ENCODE measurements around the gene JSRP1. TPM values are rescaled to one million over a fixed set of nuclear protein-coding genes. Genes with fewer than 3 reads are reported as not detected.

Gene JSRP1
- total and polyA plus RNA-seq, 7 donors: 0.36 to 1.6 (median 1.0) TPM; not detected in 4

- Histone ChIP-seq H3K27me3 (no peaks in the 10 kb centered on the region), H3K27ac (peak overlapping the region; percentile 97 to 99 (median 98)), H3K4me3 (peak overlapping the region; percentile 62 to 99 (median 76)), H3K36me3 (peaks cover 0 to 29% (median 8%) of the 10 kb centered on the region in 4 donors), H3K9me3 (no peaks in the 10 kb centered on the region), H3K4me1 (peaks cover 0 to 63% (median 57%) of the 10 kb centered on the region in 4 donors)
- TF ChIP-seq, protein P1, sequence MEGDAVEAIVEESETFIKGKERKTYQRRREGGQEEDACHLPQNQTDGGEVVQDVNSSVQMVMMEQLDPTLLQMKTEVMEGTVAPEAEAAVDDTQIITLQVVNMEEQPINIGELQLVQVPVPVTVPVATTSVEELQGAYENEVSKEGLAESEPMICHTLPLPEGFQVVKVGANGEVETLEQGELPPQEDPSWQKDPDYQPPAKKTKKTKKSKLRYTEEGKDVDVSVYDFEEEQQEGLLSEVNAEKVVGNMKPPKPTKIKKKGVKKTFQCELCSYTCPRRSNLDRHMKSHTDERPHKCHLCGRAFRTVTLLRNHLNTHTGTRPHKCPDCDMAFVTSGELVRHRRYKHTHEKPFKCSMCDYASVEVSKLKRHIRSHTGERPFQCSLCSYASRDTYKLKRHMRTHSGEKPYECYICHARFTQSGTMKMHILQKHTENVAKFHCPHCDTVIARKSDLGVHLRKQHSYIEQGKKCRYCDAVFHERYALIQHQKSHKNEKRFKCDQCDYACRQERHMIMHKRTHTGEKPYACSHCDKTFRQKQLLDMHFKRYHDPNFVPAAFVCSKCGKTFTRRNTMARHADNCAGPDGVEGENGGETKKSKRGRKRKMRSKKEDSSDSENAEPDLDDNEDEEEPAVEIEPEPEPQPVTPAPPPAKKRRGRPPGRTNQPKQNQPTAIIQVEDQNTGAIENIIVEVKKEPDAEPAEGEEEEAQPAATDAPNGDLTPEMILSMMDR (IDR thresholded peaks at IDR 0.05): no peak
- TF ChIP-seq POLR2A (IDR thresholded peaks at IDR 0.05): peak in 1 of 2 donors; percentile 13
- TF ChIP-seq POLR2AphosphoS5 (IDR thresholded peaks at IDR 0.05): peak in 3 of 4 donors; percentile 25 to 74 (median 73)
- DNase-seq: no peak
- 1% methylated on average over 28 of the region's 28 CpGs for WGBS, 2 donors
- intact Hi-C loops (cut with DNase I): loop anchor here (1.0 to 2.0 kb wide), 7 partner anchors 33 to 155 kb away; partner anchors contain the start of genes AP3D1 and DOT1L
Observed at GRCh38 chr19:2236064-2236313, 20.2 kb downstream of the JSRP1 start.

DNA sequence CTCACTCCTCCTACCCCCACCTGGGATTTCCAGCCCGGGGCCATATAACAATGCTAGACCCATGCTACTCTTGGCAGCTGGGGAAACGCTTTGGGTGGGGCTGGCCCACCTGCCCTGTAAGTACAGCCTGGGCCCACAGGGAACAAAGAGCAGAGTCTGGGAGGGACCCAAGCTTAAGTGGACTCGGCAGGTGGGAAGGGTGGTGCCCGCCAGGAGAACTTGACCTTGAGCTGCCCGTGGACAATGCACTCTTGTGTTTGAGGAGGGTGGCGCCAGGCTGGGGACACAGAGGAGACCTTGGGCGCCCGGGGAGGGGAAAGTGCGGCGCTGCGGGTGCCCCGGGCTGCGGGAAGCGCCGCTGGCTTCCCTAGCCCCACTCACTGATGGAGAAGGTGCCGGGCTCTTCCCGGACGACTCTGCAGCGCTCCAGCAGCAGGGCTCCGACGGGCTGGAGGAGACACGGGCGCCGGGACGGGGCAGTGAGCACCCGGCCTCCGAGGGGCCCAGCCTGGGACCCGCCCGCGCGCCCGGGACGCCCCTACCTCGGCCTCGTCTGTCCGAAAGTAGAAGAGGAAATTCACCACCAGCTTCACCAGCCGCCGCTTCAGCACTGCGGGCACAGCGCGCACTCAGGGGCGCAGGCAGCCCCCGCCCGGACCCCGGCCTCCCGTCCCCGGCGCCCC is 20.7 kb downstream of the JSRP1 start:
- Histone ChIP-seq H3K4me3 (peak overlapping the region; percentile 62 to 99 (median 76)), H3K4me1 (peaks cover 0 to 58% (median 53%) of the 10 kb centered on the region in 4 donors), H3K36me3 (peaks cover 0 to 33% (median 9%) of the 10 kb centered on the region in 4 donors), H3K9me3 (no peaks in the 10 kb centered on the region), H3K27ac (peak overlapping the region; percentile 97 to 99 (median 98)), H3K27me3 (no peaks in the 10 kb centered on the region)
- no peak for DNase-seq
- WGBS, 2 donors: 1% methylated on average over 48 of the region's 48 CpGs
- peak in 1 of 4 donors; percentile 5 for TF ChIP-seq POLR2AphosphoS5 (IDR thresholded peaks at IDR 0.05)
- no peak for TF ChIP-seq EP300 (IDR thresholded peaks at IDR 0.05)
- TF ChIP-seq POLR2A (IDR thresholded peaks at IDR 0.05): peak in 1 of 2 donors; percentile 21
- intact Hi-C loops (cut with DNase I): loop anchor here (1.0 to 2.0 kb wide), 7 partner anchors 34 to 155 kb away; partner anchors contain the start of genes AP3D1 and DOT1L

GRCh38 chr19:2234996-2235380 is 21.2 kb downstream of the JSRP1 start:
- peak overlapping the region; percentile 62 to 99 (median 76) for H3K4me3 ChIP-seq
- no peak for DNase-seq
- H3K36me3 ChIP-seq: peaks cover 0 to 39% (median 15%) of the 10 kb centered on the region in 4 donors
- no peaks in the 10 kb centered on the region for H3K27me3 ChIP-seq
- 12 to 58% methylated on average over 6 of the region's 6 CpGs for WGBS, 2 donors
- no peak for TF ChIP-seq POLR2AphosphoS5 (IDR thresholded peaks at IDR 0.05)
- TF ChIP-seq POLR2A (IDR thresholded peaks at IDR 0.05): no peak
- TF ChIP-seq, protein P1 (IDR thresholded peaks at IDR 0.05): no peak
- no peak for TF ChIP-seq EP300 (IDR thresholded peaks at IDR 0.05)
- intact Hi-C loops (cut with DNase I): no loop called here
- H3K27ac ChIP-seq: peak overlapping the region; percentile 97 to 99 (median 98)
- H3K4me1 ChIP-seq: peaks cover 0 to 53% (median 47%) of the 10 kb centered on the region in 4 donors
- H3K9me3 ChIP-seq: no peaks in the 10 kb centered on the region

- H3K36me3 ChIP-seq: peaks cover 0 to 51% (median 25%) of the 10 kb centered on the region in 4 donors
- WGBS, 2 donors: 50 to 84% methylated on average over 25 of the region's 25 CpGs
- no peak overlapping the region for H3K4me3 ChIP-seq
- no peaks in the 10 kb centered on the region for H3K9me3 ChIP-seq
- peaks cover 0 to 41% (median 35%) of the 10 kb centered on the region in 4 donors for H3K4me1 ChIP-seq
- no peak overlapping the region for H3K27ac ChIP-seq
- TF ChIP-seq POLR2AphosphoS5 (IDR thresholded peaks at IDR 0.05) (no peak), POLR2A (IDR thresholded peaks at IDR 0.05) (no peak), EP300 (IDR thresholded peaks at IDR 0.05) (no peak)
- TF ChIP-seq, protein P1 (IDR thresholded peaks at IDR 0.05): no peak
- H3K27me3 ChIP-seq: no peaks in the 10 kb centered on the region
- no peak for DNase-seq
- intact Hi-C loops (cut with DNase I): no loop called here
Observed at GRCh38 chr19:2233601-2234280, 22.5 kb downstream of the JSRP1 start.

Data from sigmoid colon (tissue), 7 donors.